ENCODE results near the gene SPO11.
A peak's percentile ranks its signal among the peaks of the same experiment; 100 is the strongest.
"Not testable (repeated sequence)": the region's sequence is repeated elsewhere in the genome, so short reads cannot be mapped to it uniquely, and the experiment has no call there.

The SPO11 gene

DNA sequence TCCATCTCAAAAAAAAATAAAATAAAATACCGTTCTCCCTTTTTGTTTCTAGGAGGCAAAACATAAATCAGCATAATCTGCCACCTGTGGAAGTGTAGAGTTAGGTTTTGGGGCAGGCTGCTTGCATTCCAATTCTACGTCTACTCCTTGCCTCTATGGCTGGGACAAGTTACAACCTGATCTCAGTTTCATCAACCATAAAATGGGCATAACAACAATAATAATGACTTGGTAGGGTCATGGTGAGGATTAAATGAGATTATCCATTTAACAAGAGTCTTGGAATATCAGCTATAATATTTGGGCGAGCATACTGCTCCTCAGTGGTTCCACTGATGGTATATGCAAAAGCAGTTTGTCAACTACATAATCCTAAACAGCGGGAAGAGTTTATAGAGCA, 17.8 kb downstream of the SPO11 start:
- no peak for DNase-seq

DNA sequence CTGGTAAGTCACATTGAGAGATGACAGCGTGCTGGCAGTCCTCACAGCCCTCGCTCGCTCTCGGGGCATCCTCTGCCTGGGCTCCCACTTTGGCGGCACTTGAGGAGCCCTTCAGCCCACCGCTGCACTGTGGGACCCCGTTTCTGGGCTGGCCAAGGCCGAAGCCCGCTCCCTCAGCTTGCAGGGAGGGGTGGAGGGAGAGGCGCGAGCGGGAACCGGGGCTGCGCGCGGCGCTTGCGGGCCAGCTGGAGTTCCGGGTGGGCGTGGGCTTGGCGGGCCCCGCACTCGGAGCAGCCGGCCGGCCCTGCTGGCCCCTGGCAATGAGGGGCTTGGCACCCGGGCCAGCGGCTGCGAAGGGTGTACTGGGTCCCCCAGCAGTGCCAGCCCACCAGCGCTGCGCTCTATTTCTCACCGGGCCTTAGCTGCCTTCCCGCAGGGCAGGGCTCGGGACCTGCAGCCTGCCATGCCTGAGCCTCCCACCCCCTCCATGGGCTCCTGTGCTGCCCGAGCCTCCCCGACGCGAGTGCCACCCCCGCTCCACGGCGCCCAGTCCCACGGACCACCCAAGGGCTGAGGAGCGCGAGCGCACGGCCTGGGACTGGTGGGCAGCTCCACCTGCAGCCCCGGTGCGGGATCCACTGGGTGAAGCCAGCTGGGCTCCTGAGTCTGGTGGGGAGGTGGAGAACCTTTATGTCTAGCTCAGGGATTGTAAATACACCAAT, 18.8 kb downstream of the SPO11 start:
- DNase-seq: not testable (repeated sequence)

DNA sequence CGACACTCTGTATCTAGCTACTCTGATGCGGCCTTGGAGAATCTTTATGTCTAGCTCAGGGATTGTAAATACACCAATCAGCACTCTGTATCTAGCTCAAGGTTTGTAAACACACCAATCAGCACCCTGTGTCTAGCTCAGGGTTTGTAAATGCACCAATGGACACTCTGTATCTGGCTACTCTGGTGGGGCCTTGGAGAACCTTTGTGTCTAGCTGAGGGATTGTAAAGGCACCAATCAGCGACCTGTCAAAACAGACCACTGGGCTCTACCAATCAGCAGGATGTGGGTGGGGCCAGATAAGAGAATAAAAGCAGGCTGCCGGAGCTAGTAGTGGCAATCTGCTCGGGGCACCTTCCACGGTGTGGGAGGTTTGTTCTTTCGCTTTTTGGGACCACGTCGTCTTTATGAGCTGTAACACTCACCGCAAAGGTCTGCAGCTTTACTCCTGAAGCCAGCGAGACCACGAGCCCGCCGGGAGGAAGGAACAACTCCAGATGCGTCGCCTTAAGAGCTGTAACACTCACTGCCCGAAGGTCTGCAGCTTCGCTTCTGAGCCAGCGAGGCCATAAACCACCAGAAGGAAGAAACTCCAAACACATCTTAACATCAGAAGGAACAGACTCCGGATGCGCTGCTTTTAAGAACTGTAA, 19.4 kb downstream of the SPO11 start:
- DNase-seq: not testable (repeated sequence)

DNA sequence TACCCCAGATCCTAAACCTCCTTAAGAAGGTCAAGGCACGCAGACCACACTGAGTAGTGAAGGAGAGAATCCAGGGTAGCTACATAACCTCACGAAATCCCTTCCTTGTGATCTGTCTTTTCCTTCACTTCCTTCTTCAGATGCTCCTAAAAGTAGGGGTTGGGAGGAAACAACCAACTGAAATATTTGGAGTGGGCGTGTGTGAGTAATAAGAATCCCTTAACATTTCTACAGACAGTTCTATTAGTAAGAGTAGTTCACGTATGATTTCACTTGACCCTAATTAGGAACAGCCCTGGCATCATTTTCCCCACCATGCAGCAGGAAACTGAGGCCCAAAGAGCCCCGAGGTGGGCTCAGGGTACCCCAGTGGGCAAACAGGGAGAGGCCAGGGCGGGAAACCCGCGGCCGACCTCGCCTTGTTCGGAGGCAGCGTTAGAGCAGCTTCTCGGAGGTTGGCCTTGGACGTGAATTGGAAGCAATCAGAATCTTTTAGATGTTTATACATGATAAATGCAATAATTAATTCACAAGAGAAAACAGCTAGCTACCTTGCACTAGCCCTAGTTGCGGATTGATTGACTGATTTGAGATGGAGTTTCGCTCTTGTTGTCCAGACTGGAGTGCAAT, 20.6 kb downstream of the SPO11 start:
- DNase-seq: no peak

DNA sequence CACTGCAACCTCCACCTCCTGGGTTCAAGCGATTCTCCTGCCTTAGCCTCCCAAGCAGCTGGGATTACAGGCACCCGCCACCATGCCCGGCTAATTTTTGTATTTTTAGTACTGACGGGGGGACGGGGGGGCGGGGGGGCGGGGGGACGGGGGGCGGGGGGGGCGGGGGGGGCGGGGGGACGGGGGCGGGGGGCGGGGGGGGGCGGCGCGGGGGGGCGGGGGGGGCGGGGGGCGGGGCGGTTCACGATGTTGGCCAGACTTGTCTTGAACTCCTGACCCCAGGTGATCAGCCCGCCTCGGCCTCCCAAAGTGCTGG, 21.1 kb downstream of the SPO11 start:
- not testable (repeated sequence) for DNase-seq

DNA sequence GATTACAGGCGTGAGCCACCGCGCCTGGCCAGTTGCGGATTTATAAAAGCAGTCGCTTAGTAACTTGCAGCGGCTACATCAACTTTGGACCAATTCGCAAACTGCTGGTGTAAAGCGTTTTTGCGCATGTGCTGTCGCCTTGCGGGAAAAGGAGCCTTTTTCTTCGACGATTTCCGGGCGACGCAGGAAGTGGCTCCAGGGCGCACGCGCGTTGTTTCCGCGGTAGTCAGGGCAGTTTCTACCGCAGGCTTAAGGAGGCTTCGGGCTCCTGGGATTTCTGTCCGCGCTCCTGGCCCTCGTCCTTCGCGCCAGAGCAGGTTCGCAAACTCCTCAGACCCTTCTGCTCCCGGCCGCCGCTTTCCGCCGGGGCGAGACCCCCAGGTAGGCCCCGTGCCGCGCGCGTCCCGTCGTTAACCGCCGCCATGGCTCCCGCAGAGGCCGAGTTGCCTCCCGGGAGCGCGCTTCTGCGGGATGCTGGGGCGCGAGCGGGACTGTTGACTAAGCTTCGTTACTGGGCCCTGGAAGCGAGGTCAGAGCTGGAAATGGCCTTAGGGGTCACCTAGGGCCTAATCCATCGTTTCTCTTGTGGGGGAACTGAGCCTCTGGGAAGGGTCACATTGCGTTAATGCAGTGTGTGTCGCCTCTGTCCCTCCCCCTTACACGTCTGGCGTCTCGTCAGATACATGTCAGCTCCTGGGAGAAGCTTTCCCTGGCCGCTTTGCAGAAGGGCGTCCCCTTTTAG, 21.6 kb downstream of the SPO11 start, which contains the start of gene RAE1:
TSS of gene RAE1 (plus strand) at position 214 of the 742 bp plus-strand sequence. CDS start 2,784 bp downstream, outside the sequence.
- DNase-seq: peak; percentile 84 to 92

DNA sequence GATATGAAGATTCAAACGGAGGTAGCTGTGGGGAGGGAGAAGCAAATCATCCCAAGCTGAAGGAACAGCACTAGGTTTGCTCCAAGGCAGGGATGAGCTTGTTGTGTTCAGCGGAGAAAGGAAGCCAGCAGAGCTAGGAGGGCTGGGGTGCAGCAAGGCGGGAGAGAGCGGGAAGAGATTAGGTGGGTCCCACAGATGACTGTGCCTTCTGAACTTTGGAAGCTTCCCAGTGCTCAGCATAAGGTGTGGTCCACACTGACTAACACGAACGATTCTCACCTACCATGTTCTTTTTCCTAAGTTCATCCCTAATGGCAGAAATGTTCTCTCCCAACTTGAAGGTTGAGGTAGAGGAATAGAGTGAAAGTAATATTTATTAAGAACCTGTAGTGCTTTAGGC, 22.7 kb downstream of the SPO11 start:
- DNase-seq: no peak

DNA sequence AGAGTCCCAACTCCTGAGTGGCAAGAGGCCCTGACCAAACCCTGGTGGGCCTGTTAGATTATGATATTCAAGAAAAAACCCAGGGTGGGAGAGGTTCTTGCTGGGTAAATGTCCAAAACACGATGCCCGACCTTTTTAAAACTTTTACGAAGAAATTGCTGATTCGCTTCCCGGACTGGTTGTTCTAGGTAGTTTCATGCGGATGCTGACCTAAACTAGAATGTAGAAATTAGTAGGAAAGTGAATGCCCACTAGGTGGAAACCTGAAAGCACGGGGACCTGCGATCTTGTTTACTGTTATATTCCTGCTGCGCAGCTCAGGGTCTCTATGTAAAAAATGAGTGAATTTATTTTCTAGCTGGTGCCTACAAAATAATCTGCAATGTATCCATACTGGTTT, 23.7 kb downstream of the SPO11 start:
- DNase-seq: no peak

DNA sequence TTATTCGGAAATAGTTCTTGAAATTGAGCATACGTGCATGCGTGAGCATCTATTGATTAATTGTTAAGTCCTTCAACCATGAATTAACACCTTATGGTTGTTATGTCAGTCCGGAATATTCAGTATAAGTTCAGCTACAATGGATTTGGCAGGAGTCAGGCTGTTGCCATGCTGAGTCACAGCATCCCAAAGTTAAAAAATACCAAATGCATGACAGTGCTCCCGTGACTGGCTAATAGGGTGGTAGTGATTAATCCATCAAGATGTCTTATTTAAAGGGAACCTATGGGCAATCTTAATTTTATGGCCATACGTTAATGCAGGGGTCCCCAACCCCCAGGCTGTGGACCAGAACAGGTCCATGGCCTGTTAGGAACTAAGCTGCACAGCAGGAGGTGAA, 31.9 kb downstream of the SPO11 start:
- DNase-seq: peak; percentile 47 to 54

DNA sequence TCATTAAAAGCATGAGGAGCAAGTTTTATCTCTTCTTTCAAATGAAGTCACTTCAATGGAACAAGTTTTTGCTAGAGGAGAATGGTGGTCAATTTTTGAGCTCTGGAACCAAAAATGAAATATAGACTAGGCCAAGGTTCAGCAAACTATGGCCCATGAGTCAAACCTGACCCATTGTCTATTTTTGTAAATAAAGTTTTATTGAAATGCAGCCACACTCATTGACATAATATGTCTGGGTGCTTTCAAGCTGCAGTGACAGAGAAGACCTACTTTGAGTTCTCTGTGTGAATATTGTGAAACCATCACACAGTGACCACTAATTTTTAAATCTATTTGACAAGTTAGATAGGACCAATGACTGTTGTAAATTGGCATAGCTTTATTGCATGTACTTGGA, 34.8 kb downstream of the SPO11 start:
- no peak for DNase-seq

DNA sequence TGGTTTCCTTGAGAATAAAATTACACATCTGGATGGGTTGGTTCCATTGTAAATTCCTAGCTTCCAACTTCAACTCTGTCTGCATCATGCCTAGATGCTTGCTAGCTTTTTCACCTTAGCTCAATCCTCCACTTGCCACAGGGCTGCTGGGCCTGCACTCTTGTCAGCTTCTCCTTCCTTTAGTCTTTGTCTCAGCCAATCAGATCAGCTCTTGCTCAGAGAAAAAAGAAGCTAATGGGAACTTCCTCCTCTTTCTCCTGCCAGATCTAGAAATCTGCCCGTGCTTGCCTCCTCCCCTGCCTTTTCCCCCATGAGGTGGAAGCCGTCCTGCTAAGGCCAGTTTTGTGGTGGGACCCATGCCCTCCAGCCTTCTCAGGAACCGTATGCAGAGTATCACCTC, 40.0 kb downstream of the SPO11 start:
- no peak for DNase-seq

DNA sequence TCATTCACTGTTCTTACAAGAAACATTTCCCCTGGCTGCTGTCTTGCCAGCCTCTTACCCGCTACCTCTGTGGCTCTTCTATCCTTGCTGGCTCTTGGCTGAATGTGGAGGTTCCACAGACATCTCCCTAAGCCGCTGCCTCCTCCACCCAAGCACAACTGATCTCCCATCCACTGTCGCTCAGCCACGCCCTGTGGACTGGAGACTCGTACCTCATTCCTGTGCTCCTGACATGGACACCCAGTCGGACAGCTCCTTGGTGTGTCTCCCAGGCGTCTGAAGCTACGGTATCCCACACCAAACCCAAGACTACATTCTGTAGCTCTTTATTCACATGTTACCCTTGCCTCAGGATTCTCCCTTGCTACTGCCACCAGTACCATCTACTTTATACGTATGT, 40.7 kb downstream of the SPO11 start:
- no peak for DNase-seq

DNA sequence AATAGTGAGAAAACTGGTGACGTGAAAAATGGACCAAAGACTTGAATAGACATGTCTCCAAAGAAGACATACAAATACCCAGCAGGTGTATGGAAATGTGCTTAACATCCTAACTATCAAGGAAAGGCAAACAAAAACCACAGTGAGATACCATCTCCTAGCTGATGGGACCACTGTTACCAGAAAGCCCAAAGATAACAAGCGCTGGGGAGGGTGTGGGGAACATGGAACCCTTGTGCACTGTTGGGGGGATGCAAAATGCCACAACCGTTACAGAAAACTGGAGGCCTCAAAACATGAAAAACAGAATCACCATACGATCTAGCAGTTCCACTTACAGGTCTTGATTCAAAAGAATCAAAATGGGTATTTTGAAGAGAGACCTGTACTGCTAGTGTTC, 41.8 kb downstream of the SPO11 start:
- no peak for DNase-seq

DNA sequence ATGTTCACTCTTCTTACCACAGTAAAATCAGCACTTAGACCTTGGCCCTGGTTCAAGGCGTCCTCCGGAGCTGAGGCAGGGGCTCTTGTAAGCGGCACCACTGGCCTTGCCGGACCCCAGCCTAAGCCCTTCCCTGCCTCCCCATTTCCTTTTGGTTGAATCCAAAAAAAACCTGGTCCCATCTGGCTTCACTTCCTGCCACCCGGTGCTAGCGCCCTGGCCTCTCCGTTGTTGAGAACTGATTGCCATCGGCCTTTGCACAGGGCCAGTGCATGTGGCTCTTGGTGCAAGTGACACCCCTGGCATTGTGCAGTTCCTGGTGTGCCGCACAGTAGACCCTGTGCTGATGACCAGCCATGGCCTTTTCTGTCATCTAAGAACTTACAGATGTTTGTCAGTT, 42.6 kb downstream of the SPO11 start:
- no peak for DNase-seq

DNA sequence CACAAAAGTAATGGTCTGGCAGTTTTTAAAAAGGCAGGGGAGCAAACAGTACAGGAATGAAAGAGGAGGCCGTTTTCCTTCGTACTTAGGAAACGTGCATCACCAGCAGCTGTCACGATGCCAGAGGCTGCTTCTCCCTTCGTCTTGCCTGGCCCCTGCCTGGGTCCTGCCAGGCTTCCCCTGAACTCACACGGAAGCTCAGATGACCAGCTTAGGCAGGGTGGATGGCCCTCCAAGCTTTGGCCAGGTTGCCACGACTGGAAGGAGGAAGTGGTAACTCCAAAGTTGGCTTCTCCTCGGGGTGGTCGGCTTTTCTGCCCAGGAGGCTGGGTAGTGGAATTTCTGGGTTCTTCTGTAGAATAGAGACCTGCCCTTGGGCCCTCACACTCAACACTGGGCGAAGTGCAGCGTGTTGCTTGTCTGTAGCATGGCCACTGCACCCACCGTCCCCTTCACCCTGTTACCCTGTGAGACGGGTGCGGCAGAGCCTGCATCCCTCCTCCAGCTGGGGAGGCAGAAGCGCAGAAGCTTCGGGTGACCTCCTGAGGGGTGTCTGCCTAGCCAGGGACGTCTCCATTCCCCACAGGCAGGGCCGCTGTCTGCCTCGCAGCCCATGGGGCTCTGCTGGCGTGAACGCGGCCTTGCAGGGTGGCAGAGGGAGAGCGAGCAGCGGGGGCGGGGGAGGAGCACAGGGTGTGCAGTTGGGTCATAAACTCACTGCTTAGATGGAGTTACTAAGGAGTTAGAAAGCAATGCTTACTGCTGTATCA, 43.2 kb downstream of the SPO11 start:
- no peak for DNase-seq

DNA sequence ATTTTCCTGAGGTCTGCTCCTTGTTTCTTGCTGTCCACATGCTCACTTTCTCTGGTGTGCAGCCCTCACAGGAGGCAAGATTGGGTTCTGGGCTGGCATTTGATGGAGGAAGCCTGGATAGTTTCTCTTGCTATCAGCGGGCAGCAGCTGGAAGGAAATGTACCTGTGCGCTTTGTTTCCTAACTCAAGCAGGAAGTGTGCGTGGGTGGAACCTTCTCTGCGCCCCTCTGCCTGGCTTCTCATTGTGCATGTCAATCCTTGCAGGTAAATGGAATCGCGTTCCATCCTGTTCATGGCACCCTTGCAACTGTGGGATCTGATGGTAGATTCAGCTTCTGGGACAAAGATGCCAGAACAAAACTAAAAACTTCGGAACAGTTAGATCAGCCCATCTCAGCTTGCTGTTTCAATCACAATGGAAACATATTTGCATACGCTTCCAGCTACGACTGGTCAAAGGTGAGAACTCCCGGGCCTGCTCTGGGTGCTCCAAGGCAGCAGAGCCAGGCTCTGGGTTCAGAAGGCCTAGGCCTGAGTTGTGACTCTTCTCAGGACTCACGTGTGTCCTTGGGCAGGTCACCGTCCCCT, 44.8 kb downstream of the SPO11 start:
- no peak for DNase-seq

DNA sequence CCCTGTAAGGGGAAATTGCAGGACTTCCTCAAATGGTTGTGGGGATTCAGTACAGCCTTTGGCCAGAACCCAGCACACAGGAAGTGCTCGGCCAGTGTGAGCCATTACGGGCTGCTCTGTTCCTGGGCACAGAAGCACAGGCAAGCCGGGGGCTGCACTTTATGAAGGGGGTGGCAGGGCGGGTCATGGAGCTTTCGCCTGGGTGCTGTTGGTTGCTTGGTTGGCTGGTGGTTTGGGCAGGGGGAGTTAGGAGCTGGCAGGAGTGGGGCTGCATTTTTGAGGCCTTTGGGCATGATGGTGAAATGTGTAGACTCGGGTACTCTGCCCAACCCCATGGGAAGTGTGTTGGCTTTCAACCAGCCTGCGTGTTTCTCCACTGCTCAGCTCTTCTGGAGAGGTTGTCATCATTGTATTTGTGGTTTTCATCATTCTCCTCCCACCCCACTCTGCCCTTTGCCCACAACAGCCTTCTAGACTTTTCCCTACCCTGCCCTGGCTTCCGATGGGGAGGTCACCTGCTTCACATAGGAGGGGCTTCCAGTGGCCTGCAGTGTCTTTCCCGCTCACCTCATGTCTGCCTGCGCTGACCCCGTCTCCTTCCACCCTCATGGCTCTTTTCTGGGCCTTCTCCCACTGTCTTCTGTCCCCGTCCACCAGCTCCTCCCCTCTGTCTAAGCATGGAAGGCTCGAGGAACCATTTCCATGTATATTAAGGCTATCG, 45.5 kb downstream of the SPO11 start:
- no peak for DNase-seq

DNA sequence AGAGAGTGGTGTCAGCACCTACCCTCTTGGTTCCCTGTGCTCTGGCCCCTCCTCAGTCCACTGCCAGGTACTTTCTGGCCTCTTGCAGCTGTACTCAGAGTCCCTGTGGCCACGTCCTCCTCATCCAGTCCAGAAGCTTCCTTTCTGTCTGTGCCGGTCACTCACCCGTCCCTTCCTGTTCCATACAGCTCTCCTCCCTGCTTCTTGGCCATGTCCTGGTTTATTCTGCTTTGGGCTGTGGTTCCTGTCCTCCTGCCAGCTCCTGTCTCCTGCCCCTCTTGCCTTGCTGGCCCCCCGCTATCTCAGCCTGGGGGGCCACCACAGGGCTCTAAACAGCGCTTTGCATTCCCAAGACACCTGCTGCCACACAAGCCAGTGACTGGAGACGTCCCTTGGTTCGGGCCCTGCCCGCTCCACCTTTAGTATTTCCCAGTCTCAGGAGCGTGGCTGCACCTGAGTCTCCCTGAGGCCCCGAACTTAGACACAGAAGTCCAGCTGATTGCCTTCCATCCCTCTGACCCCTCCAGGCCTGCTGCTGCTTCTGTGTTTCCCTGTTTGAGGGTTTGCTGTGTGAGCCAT, 46.1 kb downstream of the SPO11 start:
- DNase-seq: no peak

DNA sequence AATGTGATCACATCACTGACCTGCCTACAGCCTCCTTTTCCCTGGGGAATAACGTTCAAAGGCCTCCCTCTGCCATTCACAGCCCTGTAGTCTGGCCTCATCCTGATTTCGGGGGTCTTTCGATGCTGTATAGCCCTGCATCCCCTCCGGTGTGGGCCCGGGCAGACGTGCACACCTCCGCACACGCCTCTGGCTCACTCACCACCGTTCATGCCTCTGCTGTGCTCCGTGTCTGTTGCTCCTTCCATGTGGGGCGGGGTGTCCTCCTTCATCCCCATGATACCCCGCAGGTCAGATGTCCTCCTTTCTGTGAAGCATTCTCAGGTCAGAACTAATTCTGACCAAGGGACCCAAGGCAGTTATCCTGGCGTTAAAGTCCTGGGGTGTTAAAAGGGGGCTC, 47.7 kb downstream of the SPO11 start:
- no peak for DNase-seq

DNA sequence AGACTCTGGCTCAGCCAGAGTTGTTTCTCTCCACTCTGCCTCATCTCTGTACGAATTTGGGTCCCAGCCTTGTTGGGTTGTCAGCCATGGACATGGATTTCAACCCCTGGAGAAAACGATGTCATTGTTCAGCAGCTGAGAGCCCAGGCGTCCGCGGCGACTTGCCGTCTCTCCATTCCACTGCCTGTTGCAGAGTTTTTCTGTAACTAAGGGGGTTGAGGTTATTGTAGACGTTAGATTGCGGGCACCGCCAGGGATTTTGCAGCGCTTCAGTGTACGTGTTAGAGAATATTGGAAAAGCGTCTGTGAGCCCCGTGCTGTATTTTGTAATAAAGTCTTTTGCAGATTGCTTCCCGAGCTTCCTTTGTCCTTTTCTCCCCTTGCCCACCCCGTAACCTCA, 48.5 kb downstream of the SPO11 start:
- DNase-seq: no peak

DNA sequence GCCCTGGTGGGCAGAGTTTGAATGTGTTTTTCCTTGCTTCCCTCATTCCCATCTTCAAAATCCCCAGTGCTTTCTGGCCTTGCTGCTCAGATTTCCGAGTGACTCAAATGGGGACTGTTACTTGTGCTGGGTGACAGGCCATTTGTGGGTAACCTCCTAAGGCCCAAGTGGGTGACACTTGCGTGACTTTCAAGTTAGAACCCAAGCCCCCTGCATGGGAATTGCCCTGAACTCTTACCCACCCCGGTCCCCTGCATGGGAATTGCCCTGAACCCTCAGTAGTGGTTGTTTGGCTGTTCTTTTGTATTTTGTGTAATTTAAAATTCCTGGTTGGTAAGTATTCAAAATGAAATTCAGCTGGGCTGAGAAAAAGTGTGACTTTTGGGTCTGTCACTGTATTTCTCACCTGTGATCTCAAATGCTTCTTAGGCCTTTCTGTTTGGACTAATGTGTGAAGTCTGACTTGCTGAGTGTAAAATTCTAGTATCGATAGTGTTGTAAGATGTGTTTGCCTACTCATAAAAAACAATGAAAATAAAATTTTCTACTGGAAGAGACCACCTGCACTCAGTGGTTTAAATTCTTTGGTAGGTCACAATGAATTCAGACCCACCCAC, 49.2 kb downstream of the SPO11 start:
- DNase-seq: no peak
